NK-92 treated with Interleukin-12 subunit alpha and Interleukin-12 subunit beta, amount 100 ng/mL, for 24 hours (cell line): ENCODE measurements around the gene LMX1B.

Experiments used
- DNase-seq: peaks from one replicate; lab custom pipeline; 2025; lab: John Stamatoyannopoulos, UW

LMX1B gene

GRCh38 chr9:126604059-126605055, 9.4 kb upstream of the LMX1B start:
- no peak for DNase-seq

DNA sequence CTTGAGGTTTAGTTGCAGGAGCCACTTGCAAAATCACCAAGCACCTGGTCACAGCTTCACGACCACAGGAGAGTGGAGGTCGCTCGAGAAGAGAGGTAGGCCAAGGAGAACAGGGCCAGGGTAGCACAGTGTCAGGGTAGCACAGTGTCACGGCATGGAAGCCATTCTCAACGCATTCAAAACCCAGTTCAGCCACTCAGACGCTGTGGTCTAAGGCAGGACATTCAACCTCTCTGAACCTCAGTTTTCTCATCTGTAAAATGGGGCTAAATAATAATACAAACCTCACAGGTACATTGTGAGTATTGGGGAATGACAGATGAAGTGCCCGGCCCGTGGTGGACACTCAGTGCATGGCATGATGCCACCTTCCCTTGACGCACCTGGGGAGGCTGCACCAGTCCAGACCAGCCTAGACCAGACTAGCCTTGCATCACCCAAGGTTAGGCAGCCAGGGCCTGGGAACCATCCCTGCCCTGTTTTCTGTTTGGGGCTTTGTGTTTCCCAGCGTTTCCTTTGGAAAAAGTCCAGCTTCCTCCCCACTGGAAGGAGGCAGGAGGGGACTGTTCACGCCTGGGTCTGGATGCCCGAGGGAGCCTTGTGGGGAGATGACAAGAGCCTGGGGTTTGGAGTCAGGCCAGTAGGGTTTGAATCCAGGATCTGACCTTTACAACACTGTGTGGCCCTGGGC, 7.8 kb upstream of the LMX1B start:
- DNase-seq, result no peak

- DNase-seq, result no peak
Measured at GRCh38 chr9:126606483-126606870, 7.3 kb upstream of the LMX1B start.

GRCh38 chr9:126607086-126607485, 6.6 kb upstream of the LMX1B start:
- no peak for DNase-seq

GRCh38 chr9:126607731-126608130, 6.0 kb upstream of the LMX1B start:
- DNase-seq, result no peak

GRCh38 chr9:126608551-126608950, 5.2 kb upstream of the LMX1B start:
- no peak for DNase-seq

DNA sequence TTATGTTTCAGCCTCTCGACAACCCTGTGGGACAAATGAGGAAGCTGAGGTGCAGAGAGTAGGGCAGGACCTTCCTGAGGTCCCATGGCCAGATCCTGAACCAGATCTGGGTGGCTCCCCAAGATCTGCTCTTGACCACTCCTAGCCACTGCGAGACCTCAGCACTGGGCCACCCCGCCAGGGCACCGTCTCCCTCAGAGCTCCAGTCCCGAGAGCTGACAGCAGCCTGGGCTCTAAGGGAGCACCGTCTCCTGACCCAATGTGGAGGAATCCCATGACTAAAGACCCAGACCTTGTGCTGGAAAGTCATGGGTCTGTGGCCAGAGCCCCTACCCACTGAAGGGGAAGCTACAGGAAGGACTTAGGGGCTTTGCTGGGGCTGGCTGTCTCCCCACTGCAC, 4.5 kb upstream of the LMX1B start:
- DNase-seq, result no peak

- DNase-seq, result no peak
Measured at GRCh38 chr9:126609711-126610388, 3.9 kb upstream of the LMX1B start.

GRCh38 chr9:126611193-126611591, 2.5 kb upstream of the LMX1B start:
- no peak for DNase-seq

DNA sequence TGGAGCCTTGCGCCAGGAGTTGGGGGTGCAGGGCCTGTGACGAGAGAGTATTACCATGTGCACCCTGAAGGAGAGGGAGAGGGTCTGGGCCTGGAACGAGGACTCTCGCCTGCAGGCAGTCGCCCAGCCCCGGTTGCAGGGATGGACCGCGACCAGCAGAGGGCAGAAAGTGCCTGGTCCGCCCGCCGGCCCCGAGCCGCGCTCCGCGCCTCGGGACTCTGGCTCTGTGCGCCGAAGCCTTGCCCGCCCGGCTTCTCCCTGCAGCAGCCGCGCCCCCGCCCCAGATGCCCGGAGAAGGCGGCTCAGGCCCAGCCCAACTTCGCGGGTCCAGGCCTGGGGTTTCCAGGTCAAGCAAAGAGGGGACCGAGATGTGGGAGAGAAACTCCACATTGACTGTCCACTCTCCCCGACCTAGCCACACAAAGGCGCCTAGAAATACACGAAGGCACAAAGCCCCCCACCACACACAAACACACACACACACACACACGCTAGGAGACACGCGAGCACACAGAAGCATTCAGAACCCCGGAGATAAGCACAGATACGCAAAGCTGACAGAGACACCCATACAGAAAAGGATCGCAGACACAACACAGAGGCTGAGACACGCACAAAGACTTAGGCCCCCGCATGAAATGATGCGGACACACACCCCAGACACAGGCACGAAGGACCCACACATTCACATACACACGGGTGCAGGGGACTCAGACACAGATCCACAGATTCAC, 2.0 kb upstream of the LMX1B start:
- DNase-seq, result no peak

DNA sequence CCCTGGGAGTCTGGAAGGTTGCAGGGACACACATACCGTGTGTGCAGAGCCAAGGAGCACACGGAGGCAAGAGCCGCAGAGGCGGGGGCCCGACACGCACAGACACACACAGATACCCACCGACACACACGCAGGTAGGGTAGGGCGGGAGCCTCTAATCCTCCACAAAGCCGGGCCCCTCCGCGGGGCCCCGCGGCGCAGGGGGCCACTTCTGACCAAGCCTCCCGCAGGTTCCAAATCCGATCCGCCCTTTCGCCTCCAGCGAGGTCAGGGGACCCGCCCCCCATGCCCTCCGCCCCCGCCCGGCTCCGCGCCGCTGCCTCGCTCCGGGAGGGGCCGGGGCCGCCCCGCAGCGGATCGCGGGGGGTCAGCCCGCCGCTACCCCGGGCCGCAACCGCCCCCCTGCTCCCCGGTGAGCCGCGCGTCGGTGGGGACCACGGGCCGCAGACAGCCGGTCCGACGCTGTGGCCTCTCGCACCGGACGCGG, 1.4 kb upstream of the LMX1B start:
- no peak for DNase-seq

- DNase-seq, result no peak
Measured at GRCh38 chr9:126612813-126613641, 701 bp upstream of the LMX1B start.

- DNase-seq, result no peak
Measured at GRCh38 chr9:126614088-126614454, 343 bp downstream of the LMX1B start.

DNA sequence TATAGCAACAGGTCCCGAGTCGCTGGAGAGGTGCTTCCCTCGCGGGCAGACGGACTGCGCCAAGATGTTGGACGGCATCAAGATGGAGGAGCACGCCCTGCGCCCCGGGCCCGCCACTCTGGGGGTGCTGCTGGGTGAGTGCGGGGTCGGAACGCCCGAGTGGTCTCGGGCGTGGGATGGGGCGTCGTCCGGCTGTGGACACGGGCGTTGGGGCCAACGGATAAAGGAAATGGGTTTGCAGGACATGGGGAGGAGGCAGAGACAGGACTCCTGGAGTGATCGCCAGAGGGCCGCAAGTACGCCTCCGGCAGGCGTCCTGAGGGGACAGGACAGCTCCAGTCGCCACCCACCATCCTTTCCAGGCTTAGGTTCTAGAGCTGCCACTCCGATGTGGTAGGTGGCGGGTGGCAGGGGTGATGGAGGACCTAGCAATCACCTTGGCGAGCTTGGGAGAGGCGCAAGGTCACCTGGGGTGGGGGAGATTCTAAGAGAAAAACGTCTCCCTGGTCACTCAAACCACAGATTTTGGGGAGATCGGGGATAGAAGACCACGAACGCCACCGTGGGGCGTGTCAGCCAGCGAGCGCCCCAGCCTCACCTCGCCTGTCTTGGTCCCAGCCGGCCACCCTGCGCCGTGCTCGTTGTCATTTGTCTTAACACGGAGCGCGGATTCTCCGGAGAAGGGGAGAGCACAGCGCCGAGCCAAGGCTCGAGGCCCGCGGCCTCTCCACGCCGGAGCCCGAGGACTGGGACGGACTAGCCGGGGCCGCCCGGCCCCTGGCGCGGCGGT, 922 bp downstream of the LMX1B start:
- no peak for DNase-seq

- no peak for DNase-seq
Measured at GRCh38 chr9:126615245-126615790, 1.6 kb downstream of the LMX1B start.

- DNase-seq, result no peak
Measured at GRCh38 chr9:126615791-126616447, 2.2 kb downstream of the LMX1B start.

- no peak for DNase-seq
Measured at GRCh38 chr9:126616521-126616976, 2.8 kb downstream of the LMX1B start.

- DNase-seq, result no peak
Measured at GRCh38 chr9:126617003-126617822, 3.5 kb downstream of the LMX1B start.
